ENCODE results near the gene SMC1B.
"Not testable (repeated sequence)": the region's sequence is repeated elsewhere in the genome, so short reads cannot be mapped to it uniquely, and the experiment has no call there.

Gene SMC1B

GRCh38 chr22:45317551-45318167 is 95.7 kb downstream of the SMC1B start:
- no peak for DNase-seq

DNA sequence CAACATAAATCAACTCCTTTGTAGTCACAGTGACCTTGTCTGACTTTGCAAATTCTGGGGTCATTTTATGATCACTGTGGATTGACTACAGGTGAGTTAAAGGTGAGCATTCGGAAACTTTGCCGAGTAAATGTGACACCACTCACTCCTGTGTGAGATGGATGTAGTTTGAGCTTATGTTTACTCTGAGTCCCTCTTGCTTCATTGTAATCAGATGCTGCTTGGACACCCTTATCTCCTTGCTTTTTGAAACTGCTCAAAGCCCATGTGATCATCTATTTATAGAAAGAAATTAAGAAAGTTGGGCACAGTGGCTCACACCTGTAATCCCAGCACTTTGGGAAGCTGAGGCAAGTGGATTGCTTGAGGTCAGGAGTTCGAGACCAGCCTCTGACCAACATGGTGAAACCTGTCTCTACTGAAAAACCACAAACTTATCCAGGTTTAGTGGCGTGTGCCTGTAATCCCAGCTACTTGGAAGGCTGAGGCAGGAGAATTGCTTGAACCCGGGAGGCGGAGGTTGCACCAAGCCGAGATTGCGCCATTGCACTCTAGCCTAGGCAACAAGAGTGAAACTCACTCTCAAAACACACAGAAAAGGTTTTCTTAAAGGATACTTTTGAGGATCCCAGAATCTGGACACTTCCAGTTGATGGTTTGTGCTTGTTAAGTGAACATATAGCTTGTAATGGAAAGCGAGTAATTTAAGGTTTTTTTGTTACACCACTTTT is 96.4 kb downstream of the SMC1B start:
- no peak for DNase-seq

- DNase-seq = no peak
Observed at GRCh38 chr22:45314786-45315185, 98.6 kb downstream of the SMC1B start.

- no peak for DNase-seq
Observed at GRCh38 chr22:45314054-45314721, 99.2 kb downstream of the SMC1B start.

DNA sequence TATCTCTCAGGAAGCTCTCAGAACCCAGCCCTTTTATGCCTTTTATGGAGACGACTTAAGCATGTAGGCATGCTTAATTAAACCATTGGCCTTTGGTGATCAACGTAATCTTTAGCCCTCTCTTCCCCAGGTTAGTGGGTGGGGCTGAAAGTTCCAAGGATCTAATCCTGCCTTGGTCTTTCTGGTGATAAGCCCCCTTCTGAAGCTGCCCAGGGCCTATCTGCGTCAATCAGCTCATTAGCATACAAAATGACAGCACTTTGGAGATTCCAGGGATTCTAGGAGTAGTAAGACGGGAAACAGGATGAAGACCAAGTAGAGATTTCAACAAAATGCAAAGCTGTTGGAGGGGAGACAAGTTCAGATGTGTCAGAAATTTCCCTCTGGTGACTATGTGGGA is 100.5 kb downstream of the SMC1B start:
- no peak for DNase-seq

DNA sequence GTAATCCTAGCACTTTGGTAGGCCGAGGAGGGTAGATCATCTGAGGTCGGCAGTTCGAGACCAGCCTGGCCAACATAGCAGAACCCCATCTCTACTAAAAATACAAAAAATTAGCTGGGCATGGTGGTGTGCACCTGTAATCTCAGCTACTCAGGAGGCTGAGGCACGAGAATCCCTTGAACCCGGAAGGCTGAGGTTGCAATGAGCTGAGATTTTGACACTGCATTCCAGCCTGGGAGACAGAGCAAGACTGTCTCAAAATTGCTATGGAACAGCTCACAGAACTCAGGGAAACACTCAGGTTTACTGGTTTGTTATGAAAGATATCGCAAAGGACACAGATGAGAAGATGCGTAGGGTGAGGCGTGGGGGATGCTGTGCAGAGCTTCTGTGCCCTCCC is 101.0 kb downstream of the SMC1B start:
- no peak for DNase-seq

GRCh38 chr22:45310977-45311531 is 102.3 kb downstream of the SMC1B start:
- no peak for DNase-seq

DNA sequence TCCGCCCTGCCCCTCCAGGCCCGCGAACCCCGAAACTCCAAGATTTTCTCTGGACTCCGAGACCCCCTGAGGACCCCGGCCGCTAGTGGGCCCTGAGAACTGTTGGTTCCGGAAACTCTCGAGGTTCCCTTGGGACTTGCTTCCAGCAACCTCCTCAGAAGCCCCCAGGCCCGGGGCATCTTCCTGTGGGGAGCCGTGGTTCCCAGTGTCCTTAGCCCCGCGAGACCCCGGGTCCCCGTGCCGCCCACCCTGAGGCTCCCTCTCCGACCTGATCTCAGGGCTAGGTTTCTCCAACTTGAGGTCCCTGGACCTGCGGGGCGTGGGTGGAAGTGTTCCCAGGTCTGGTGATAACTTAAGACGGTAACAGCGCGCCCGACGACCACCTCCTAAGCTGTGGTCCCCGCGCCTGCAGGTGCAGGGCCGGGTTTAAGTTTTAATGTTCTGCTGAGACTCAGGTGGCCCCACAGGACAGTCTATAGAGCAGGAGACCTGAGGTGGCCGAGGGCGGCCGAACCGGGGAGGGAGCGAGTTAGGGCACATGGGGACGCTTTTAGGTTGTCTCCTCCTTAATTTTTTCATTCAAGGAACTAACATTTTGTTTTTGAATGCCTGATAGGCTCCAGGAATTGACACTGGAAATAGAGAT is 102.9 kb downstream of the SMC1B start:
- peak in 1 of 2 experiments; percentile 18 for DNase-seq

DNA sequence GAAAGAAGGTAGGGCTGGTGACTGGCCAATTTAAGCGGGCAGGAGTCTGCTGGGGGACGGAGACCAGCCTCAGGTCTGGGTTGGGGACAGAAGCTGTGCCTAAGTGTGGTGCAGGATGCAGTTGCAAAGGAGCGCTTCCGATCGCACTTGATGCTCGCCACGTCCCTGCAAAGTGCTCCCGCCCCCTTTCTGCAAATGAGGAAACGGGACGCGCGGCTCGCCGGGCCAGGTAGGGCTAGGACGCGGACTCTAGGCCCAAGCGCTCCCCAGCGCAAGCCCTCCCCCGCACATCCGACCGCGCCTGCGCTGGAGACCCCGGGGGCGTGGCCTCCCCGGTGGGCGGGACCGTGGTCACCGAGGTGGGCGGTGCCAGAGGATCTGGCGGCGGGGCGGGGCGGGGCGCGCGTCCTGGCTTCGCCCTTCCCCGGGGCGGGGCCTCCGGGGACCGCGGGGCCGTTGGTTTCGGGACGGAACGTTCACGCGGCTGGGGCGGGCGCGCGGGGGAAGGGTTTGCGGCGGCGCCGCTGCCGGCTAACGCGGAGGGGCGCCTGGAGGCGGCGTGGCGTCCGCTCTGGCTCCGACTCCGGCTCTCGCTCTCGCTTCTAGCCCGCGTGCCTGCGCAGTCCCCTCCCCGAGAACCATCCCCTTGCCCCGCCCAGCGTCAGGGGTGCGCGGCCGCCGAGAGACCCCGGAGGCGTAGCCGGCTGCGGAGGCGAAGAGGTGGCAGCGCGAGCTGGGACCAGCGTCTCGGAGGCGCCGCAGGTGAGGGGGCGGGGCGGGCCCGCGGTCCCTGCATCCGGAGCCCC is 103.8 kb downstream of the SMC1B start, which contains the start of gene FAM118A:
TSS of gene FAM118A (plus strand) at position 513 of the 806 bp plus-strand sequence. CDS start 12,446 bp downstream, outside the sequence.
- DNase-seq = peak; percentile 90 to 96

DNA sequence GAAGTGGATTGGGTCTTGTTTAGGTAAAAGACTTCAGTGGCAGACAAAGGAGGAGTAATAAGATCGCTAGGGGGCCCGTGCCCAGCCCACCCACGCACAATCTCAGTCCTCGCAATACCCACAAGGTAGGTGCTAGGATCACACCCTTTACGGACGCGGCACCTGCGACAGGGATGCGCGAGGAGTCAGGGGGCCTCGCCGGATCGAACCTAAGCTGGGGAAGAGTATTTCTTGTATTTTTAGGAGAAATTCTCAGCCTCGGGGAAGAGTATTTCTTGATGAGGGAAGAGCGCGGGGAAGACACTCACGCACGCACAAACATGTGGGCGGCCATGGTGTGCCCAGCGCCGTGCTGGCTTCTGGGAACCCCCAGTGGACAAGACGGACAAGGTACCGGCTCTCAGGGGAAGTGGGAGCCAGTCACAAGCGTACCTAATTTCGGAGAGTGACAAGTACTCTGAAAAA is 104.4 kb downstream of the SMC1B start:
- no peak for DNase-seq

- DNase-seq = no peak
Observed at GRCh38 chr22:45308391-45308956, 104.9 kb downstream of the SMC1B start.

GRCh38 chr22:45306139-45306538 is 107.3 kb downstream of the SMC1B start:
- DNase-seq = no peak

- DNase-seq = no peak
Observed at GRCh38 chr22:45305456-45306075, 107.8 kb downstream of the SMC1B start.

GRCh38 chr22:45304971-45305370 is 108.4 kb downstream of the SMC1B start:
- no peak for DNase-seq

GRCh38 chr22:45303181-45303580 is 110.2 kb downstream of the SMC1B start:
- no peak for DNase-seq

DNA sequence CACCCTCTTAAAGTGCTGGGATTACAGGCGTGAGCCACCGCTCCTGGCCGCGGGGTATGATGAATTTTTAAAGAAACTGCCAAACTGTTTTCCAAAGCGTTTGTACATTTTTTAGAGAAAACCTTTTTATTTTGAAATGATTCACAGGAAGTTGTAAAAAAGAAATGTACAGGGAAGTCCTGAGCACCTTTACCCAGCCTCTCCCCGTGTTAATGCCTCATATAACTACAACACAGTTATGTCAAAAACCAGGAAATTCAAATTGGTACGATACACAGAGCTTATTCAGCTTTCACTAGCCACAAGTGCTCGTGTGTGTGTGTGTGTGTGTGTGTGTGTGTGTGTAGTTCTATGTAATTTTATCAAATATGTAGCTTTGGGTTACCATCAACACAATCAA is 110.6 kb downstream of the SMC1B start:
- DNase-seq = no peak

- no peak for DNase-seq
Observed at GRCh38 chr22:45298934-45299505, 114.4 kb downstream of the SMC1B start.

DNA sequence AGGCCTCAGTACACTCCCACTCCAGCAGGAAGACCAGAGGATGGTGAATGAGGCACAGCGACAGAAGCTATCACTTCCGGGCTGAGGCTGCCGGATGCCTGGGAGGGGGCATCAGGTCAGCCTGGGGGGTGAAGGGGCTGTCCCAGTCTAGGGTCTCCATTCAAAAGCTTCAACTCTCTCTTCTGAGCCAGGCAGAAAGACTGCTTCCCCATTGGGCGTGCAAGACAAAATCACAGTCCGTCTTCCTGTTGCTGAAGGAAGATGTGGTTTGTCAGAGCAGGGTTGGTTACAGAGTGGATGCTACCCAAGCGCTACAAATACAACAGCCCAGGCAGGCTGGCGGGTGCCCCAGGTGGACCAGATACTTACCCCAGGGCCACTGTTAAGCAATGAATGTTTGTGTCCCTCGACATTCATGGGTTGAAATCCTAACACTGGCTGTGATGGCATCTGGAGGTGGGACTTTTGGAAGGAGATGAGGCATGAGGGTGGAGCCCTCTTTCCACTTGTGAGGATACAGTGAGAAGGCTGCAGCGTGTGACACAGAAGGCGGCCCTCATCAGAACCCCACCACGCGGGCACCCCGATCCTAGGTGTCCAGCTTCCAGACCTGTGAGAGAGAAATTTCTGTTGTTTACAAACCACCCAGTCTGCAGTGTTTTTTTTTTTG is 116.6 kb downstream of the SMC1B start:
- peak in 1 of 2 experiments; percentile 9 for DNase-seq

GRCh38 chr22:45295492-45295891 is 117.9 kb downstream of the SMC1B start:
- DNase-seq = no peak

DNA sequence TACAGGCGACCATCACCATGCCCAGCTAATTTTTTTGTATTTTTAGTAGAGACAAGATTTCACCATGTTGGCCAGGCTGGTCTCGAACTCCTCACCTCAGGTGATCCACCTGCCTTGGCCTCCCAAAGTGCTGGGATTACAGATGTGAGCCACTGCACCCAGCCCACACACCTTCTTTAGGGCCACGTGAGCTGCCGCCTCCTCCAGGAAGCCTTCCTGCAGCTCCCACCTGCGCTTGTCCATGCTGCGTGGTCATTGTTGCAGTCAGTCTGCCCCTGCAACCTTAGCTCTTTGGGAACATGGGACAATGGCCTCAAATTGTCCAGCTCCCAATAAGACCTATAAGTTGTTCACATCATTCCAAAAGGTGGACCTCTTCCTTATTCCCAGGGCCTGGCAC is 118.4 kb downstream of the SMC1B start:
- not testable (repeated sequence) for DNase-seq

Data from stimulated activated CD4-positive, alpha-beta T cell treated with anti-CD3 and anti-CD28 coated beads, Interleukin-4, amount 100 ng/mL, for 4 hours (primary cell).